ENCODE measurements around the gene UBXN2A. TPM values are rescaled to one million over a fixed set of nuclear protein-coding genes. Genes with fewer than 3 reads are reported as not detected.

Gene UBXN2A
- 10 to 100 TPM; 16.7 to 24.0 (median 20.3) TPM for polyA plus RNA-seq (ENCODE audit: insufficient read length in 10 of 10)
- long read RNA-seq, donor 1, full-length matches to known transcripts, result 2 of 2 reads
- long read RNA-seq, donor 1, partial matches to known transcripts, result 0 of 2 reads
- long read RNA-seq, donor 1, other reads (novel, unspliced or antisense), result 0 of 2 reads
- long read RNA-seq, donor 2, full-length matches to known transcripts, result 5 of 5 reads
- long read RNA-seq, donor 2, partial matches to known transcripts, result 0 of 5 reads
- long read RNA-seq, donor 2, other reads (novel, unspliced or antisense), result 0 of 5 reads
- long read RNA-seq, donor 3, result 0 reads
- long read RNA-seq, donor 4, full-length matches to known transcripts, result 1 of 1 reads
- long read RNA-seq, donor 4, partial matches to known transcripts, result 0 of 1 reads
- long read RNA-seq, donor 4, other reads (novel, unspliced or antisense), result 0 of 1 reads
- long read RNA-seq, donor 5, full-length matches to known transcripts, result 7 of 7 reads
- long read RNA-seq, donor 5, partial matches to known transcripts, result 0 of 7 reads
- long read RNA-seq, donor 5, other reads (novel, unspliced or antisense), result 0 of 7 reads
- long read RNA-seq, donor 6, full-length matches to known transcripts, result 2 of 2 reads
- long read RNA-seq, donor 6, partial matches to known transcripts, result 0 of 2 reads
- long read RNA-seq, donor 6, other reads (novel, unspliced or antisense), result 0 of 2 reads
- long read RNA-seq, donor 7, full-length matches to known transcripts, result 4 of 10 reads
- long read RNA-seq, donor 7, partial matches to known transcripts, result 6 of 10 reads
- long read RNA-seq, donor 7, other reads (novel, unspliced or antisense), result 0 of 10 reads
- long read RNA-seq, donor 8, full-length matches to known transcripts, result 6 of 6 reads
- long read RNA-seq, donor 8, partial matches to known transcripts, result 0 of 6 reads
- long read RNA-seq, donor 8, other reads (novel, unspliced or antisense), result 0 of 6 reads
- long read RNA-seq, donor 9, full-length matches to known transcripts, result 2 of 2 reads
- long read RNA-seq, donor 9, partial matches to known transcripts, result 0 of 2 reads
- long read RNA-seq, donor 9, other reads (novel, unspliced or antisense), result 0 of 2 reads

- peak; percentile 88 to 95 (median 94) for DNase-seq
Observed at GRCh38 chr2:23939987-23940717, at the start of gene UBXN2A. TSS of gene UBXN2A (plus strand) at chr2:23940463. CDS start at chr2:23958315, 17,852 bp downstream.

GRCh38 chr2:23900133-23900532, 40.1 kb upstream of the UBXN2A start:
- DNase-seq, result no peak

- peak in 2 of 3 donors; percentile 44 to 48 for DNase-seq
Observed at GRCh38 chr2:23900541-23901322, 39.5 kb upstream of the UBXN2A start.

- DNase-seq, result no peak
Observed at GRCh38 chr2:23901966-23902846, 38.1 kb upstream of the UBXN2A start.

GRCh38 chr2:23903034-23903433, 37.2 kb upstream of the UBXN2A start:
- DNase-seq, result no peak

- DNase-seq, result no peak
Observed at GRCh38 chr2:23904215-23904614, 36.0 kb upstream of the UBXN2A start.

- DNase-seq, result peak; percentile 31 to 65 (median 49)
Observed at GRCh38 chr2:23904692-23905091, 35.6 kb upstream of the UBXN2A start.

- no peak for DNase-seq
Observed at GRCh38 chr2:23905155-23905554, 35.1 kb upstream of the UBXN2A start.

GRCh38 chr2:23912054-23912453, 28.2 kb upstream of the UBXN2A start:
- no peak for DNase-seq

GRCh38 chr2:23915327-23915726, 24.9 kb upstream of the UBXN2A start:
- no peak for DNase-seq

- DNase-seq, result no peak
Observed at GRCh38 chr2:23916727-23917405, 23.4 kb upstream of the UBXN2A start.

GRCh38 chr2:23918837-23919489, 21.3 kb upstream of the UBXN2A start:
- DNase-seq, result no peak

GRCh38 chr2:23924589-23925359, 15.5 kb upstream of the UBXN2A start:
- DNase-seq, result no peak

- DNase-seq, result peak; percentile 59 to 85 (median 73)
Observed at GRCh38 chr2:23925702-23926289, 14.5 kb upstream of the UBXN2A start.

GRCh38 chr2:23926290-23926749, 13.9 kb upstream of the UBXN2A start:
- peak in 1 of 3 donors; percentile 21 for DNase-seq

GRCh38 chr2:23926750-23927571, 13.3 kb upstream of the UBXN2A start, which contains the start of gene ATAD2B:
TSS of gene ATAD2B (minus strand) at chr2:23927123. CDS start at chr2:23926770, 353 bp downstream.
- peak; percentile 97 to 99 (median 98) for DNase-seq

All from muscle of back (tissue), 13 donors.